H1 (cell line): Measurements from ENCODE around the gene TBX18. TPM values are rescaled to one million over a fixed set of nuclear protein-coding genes. Genes with fewer than 3 reads are reported as not detected.

Experiments used
- CTCF ChIA-PET: fragments of 300-600 bp; sonication (Branson Sonifier 250); formaldehyde crosslinking; loops from one replicate; lab custom pipeline; 2021; ENCODE audit not compliant: partially characterized antibody; lab: Charles Lee
- POLR2A ChIA-PET: fragments of 300-600 bp; sonication (Branson Sonifier 250); formaldehyde crosslinking; loops from one replicate; lab custom pipeline; 2021; ENCODE audit warnings: inconsistent platforms; ENCODE audit not compliant: partially characterized antibody; lab: Charles Lee
- DNase-seq, 2 experiments: peaks; one replicate each; pipeline versions ENCODE4 v3.0.0 to v3.0.0-alpha.2; 2010 to 2022; ENCODE audit warnings: low spot score in 2 of 2, low read depth in 1 of 2, mixed read lengths in 1 of 2
- FAIRE-seq: peaks from 2 replicates; lab custom pipeline; 2011; peaks lifted over from hg19 to GRCh38; lab: Jason Lieb, UNC
- H2AFZ ChIP-seq: 2 replicates; pipeline ENCODE4 v1.8.1; 2012; ENCODE audit warnings: low read length, inconsistent platforms
- H2AK5ac ChIP-seq: 2 replicates; pipeline ENCODE4 v1.6.1; 2013; ENCODE audit warnings: low read depth, low read length
- H2BK120ac ChIP-seq: replicated peaks from 2 replicates; pipeline ENCODE3; 2013; ENCODE audit warnings: low read depth, low read length, inconsistent platforms
- H2BK12ac ChIP-seq: 2 replicates; pipeline ENCODE4 v1.6.1; 2013; ENCODE audit warnings: low read depth, low read length
- H2BK15ac ChIP-seq: 2 replicates; pipeline ENCODE4 v1.6.1; 2013; ENCODE audit warnings: low read length
- H2BK20ac ChIP-seq: 2 replicates; pipeline ENCODE4 v1.6.1; 2013; ENCODE audit warnings: low read length
- H2BK5ac ChIP-seq: 2 replicates; pipeline ENCODE4 v1.6.1; 2013; ENCODE audit warnings: low read depth, low read length
- H3K14ac ChIP-seq: 2 replicates; pipeline ENCODE4 v1.6.1; 2013; ENCODE audit warnings: inconsistent platforms; ENCODE audit not compliant: insufficient read length
- H3K18ac ChIP-seq: 2 replicates; pipeline ENCODE4 v1.6.1; 2013; ENCODE audit warnings: low read length; ENCODE audit errors: extremely low read depth
- H3K23ac ChIP-seq: 2 replicates; pipeline ENCODE4 v1.6.1; 2013; ENCODE audit warnings: inconsistent platforms; ENCODE audit not compliant: insufficient read length
- H3K23me2 ChIP-seq: 2 replicates; pipeline ENCODE4 v1.6.1; 2013; ENCODE audit warnings: low read depth, low read length
- H3K27ac ChIP-seq: 2 replicates; pipeline ENCODE4 v1.6.1; 2011; ENCODE audit warnings: low read depth, low read length, inconsistent platforms
- H3K27me3 ChIP-seq, 4 experiments: replicated peaks in 1 of 4; 1 replicate in 1 of 4; 2 replicates in 3 of 4; pipeline versions ENCODE4 v1.6.1 to v1.8.1; 2011 to 2013; ENCODE audit warnings: low read length in 3 of 4, mild to moderate bottlenecking in 3 of 4, inconsistent platforms in 2 of 4, mixed read lengths in 2 of 4, moderate library complexity in 1 of 4; ENCODE audit not compliant: control insufficient read depth in 3 of 4, insufficient read depth in 3 of 4; ENCODE audit errors: extremely low read depth in 1 of 4
- H3K36me3 ChIP-seq, 4 experiments: 2 replicates each; pipeline versions ENCODE4 v1.6.1 to v1.8.1; 2011 to 2013; ENCODE audit warnings: mild to moderate bottlenecking in 4 of 4, low read length in 3 of 4, moderate library complexity in 2 of 4, control low read depth in 1 of 4, inconsistent platforms in 1 of 4; ENCODE audit not compliant: insufficient read depth in 4 of 4, control insufficient read depth in 2 of 4
- H3K4ac ChIP-seq: replicated peaks from 2 replicates; pipeline ENCODE3; 2013; ENCODE audit warnings: low read length, low read depth, mixed read lengths, inconsistent platforms; ENCODE audit not compliant: insufficient read length
- H3K4me1 ChIP-seq, 4 experiments: replicated peaks in 1 of 4; 1 replicate in 1 of 4; 2 replicates in 3 of 4; pipeline versions ENCODE4 v1.6.1 to v1.8.1; 2011 to 2013; ENCODE audit warnings: low read length in 3 of 4, inconsistent platforms in 2 of 4, mixed read lengths in 1 of 4; ENCODE audit not compliant: insufficient read depth in 4 of 4, control insufficient read depth in 3 of 4
- H3K4me2 ChIP-seq, 2 experiments: 2 replicates each; pipeline versions ENCODE4 v1.6.1 to v1.8.1; 2011 to 2013; ENCODE audit warnings: low read depth in 2 of 2, low read length in 2 of 2, control low read depth in 1 of 2, inconsistent platforms in 1 of 2, mild to moderate bottlenecking in 1 of 2; ENCODE audit not compliant: insufficient read depth in 1 of 2
- H3K4me3 ChIP-seq, 4 experiments: fragments of 200-600, 300-600 bp in 1 of 4; sonication (generic), shearing (Covaris generic), sonication (Bioruptor Twin) in 1 of 4; 2 replicates each; pipeline versions ENCODE4 v1.5.1 to v1.8.1; 2011 to 2016; ENCODE audit warnings: low read length in 4 of 4, low read depth in 3 of 4, control low read depth in 2 of 4, inconsistent platforms in 2 of 4, mild to moderate bottlenecking in 2 of 4, mixed read lengths in 1 of 4, moderate library complexity in 1 of 4; ENCODE audit not compliant: insufficient read depth in 2 of 4; ENCODE audit errors: extremely low read depth in 1 of 4
- H3K56ac ChIP-seq: replicated peaks from 2 replicates; pipeline ENCODE3; 2013; ENCODE audit warnings: low read depth, mild to moderate bottlenecking, mixed read lengths, low read length, inconsistent platforms; ENCODE audit not compliant: insufficient read length
- H3K79me1 ChIP-seq: 2 replicates; pipeline ENCODE4 v1.6.1; 2013; ENCODE audit warnings: low read depth, low read length, control low read depth
- H3K79me2 ChIP-seq, 2 experiments: 2 replicates each; pipeline versions ENCODE4 v1.6.1 to v1.8.1; 2012 to 2013; ENCODE audit warnings: low read length in 2 of 2, mild to moderate bottlenecking in 2 of 2, inconsistent platforms in 1 of 2; ENCODE audit not compliant: insufficient read depth in 2 of 2, control insufficient read depth in 1 of 2
- H3K9ac ChIP-seq, 4 experiments: replicated peaks in 1 of 4; 1 replicate in 1 of 4; 2 replicates in 3 of 4; pipeline versions ENCODE4 v1.6.1 to v1.8.1; 2011 to 2013; ENCODE audit warnings: low read depth in 3 of 4, low read length in 3 of 4, control low read depth in 2 of 4, mild to moderate bottlenecking in 2 of 4, moderate library complexity in 2 of 4, inconsistent platforms in 1 of 4; ENCODE audit errors: extremely low read depth in 1 of 4
- H3K9me3 ChIP-seq, 2 experiments: 2 replicates each; pipeline versions ENCODE4 v1.6.1 to v1.8.1; 2012 to 2013; ENCODE audit warnings: mild to moderate bottlenecking in 2 of 2, moderate library complexity in 2 of 2, control low read depth in 1 of 2, inconsistent platforms in 1 of 2, low read depth in 1 of 2, low read length in 1 of 2, mixed read lengths in 1 of 2; ENCODE audit not compliant: insufficient read depth in 2 of 2
- H4K20me1 ChIP-seq, 2 experiments: replicated peaks in 1 of 2; 2 replicates each; pipeline versions ENCODE3 to v1.8.1; 2011 to 2013; ENCODE audit warnings: inconsistent platforms in 2 of 2, low read length in 2 of 2, mild to moderate bottlenecking in 1 of 2; ENCODE audit not compliant: insufficient read depth in 2 of 2, control insufficient read depth in 1 of 2
- H4K5ac ChIP-seq: 2 replicates; pipeline ENCODE4 v1.6.1; 2013; ENCODE audit warnings: low read length, low read depth, mixed read lengths, inconsistent platforms; ENCODE audit not compliant: insufficient read length
- H4K8ac ChIP-seq: 2 replicates; pipeline ENCODE4 v1.8.0; 2013; ENCODE audit warnings: mild to moderate bottlenecking, moderate library complexity, low read length, inconsistent platforms; ENCODE audit not compliant: insufficient read depth; ENCODE audit errors: extremely low read depth
- H4K91ac ChIP-seq: replicated peaks from 2 replicates; pipeline ENCODE3; 2013; ENCODE audit warnings: low read length, mixed read lengths, inconsistent platforms; ENCODE audit not compliant: insufficient read length
- RAD21 ChIP-seq, 2 experiments: IDR thresholded peaks in 1 of 2; conservative IDR thresholded peaks in 1 of 2; 2 replicates each; pipeline ENCODE4 v1.6.1; 2011; ENCODE audit warnings: low read depth in 2 of 2, low read length in 2 of 2, improper control_type of control experiment in 1 of 2, inconsistent platforms in 1 of 2, mild to moderate bottlenecking in 1 of 2, moderate library complexity in 1 of 2
- TAF7 ChIP-seq: optimal IDR thresholded peaks from 2 replicates; pipeline ENCODE3; 2011; ENCODE audit warnings: low read depth, mild to moderate bottlenecking, inconsistent platforms, low read length, moderate library complexity, borderline replicate concordance
- TBP ChIP-seq: IDR thresholded peaks from 2 replicates; pipeline ENCODE4 v1.6.1; 2011; ENCODE audit warnings: low read depth, low read length, improper control_type of control experiment
- YY1 ChIP-seq: IDR thresholded peaks from 2 replicates; pipeline ENCODE4 v1.6.1; 2011; ENCODE audit warnings: low read depth, mild to moderate bottlenecking, low read length
- WGBS, 2 experiments: shearing (Covaris generic) in 1 of 2; methylation state at CpG; one replicate each; pipeline versions ENCODE4 v1.1.6 to v1.1.7; 2013 to 2015; ENCODE audit warnings: low lambda C conversion rate in 2 of 2, mixed read lengths in 2 of 2, inconsistent platforms in 1 of 2, low coverage in 1 of 2, missing lambda C conversion rate in 1 of 2; ENCODE audit not compliant: insufficient replicate concordance in 2 of 2, insufficient coverage in 1 of 2, insufficient read length in 1 of 2; ENCODE audit errors: extremely low coverage in 1 of 2, missing lambda C conversion rate in 1 of 2; 5-methylcytosine and 5-hydroxymethylcytosine counted together
- polyA plus RNA-seq, 7 experiments: library from polyadenylated mRNA; depleted of rRNA in 3 of 7; stranded (reverse) in 5 of 7; unstranded in 2 of 7; fragments of >200 nt in 5 of 7; fragments of 200-250 nt in 2 of 7; gene quantifications; 1 replicate in 5 of 7; 2 replicates in 1 of 7; 4 replicates in 1 of 7; pipeline versions ENCODE4 v1.2.1 to v1.2.3, GENCODE V29; 2011 to 2013; ENCODE audit warnings: missing spikeins in 2 of 7, mixed read lengths in 2 of 7
- total RNA-seq: library from RNA; stranded (reverse); fragmentation: NEBNext Ultra II Directional; extraction: Animal tissue kit (Norgen Biotek cat#: 25700); gene quantifications from 2 replicates; pipeline ENCODE4 v1.2.1, GENCODE V29; 2021

Gene TBX18
- total and polyA plus RNA-seq, 2 of the 8 experiments (the other 6 are each of a cell fraction or from before 2014, with no cell fraction given), result 0.02 TPM; not detected in 1

GRCh38 chr6:84774985-84775284, 10.5 kb upstream of the TBX18 start:
- POLR2A ChIA-PET, result interaction anchor here (0.8 kb wide), 1 partner anchor 9 kb away, joined by 3 read pairs; no protein-coding TSS in a partner anchor
- Histone ChIP-seq H4K20me1 (peaks cover 4 to 9% of the 10 kb centered on the region in 2 experiments), H3K9ac (no peak overlapping the region), H3K4me3 (peak overlapping the region in 1 of 4 experiments; percentile 75; a peak in 3 of 8 replicates), H3K23me2 (peaks cover 11% of the 10 kb centered on the region; the same call in 1 of the 2 replicates), H3K27ac (no peak overlapping the region), H3K79me1 (no peaks in the 10 kb centered on the region), H4K91ac (no peak overlapping the region), H2BK20ac (no peak overlapping the region), H3K4me1 (peaks cover 0 to 8% (median 2%) of the 10 kb centered on the region in 4 experiments; a peak in 2 of 7 replicates), H3K23ac (no peak overlapping the region), H3K36me3 (no peaks in the 10 kb centered on the region), H2AK5ac (no peak overlapping the region), H3K18ac (no peak overlapping the region), H3K14ac (no peak overlapping the region), H4K8ac (0 out of 2 replicates have a peak overlapping the region, but pooled peaks have one; percentile 53), H3K4me2 (peak overlapping the region; percentile 52 to 84), H2BK5ac (no peak overlapping the region), H2BK12ac (no peak overlapping the region), H3K9me3 (no peaks in the 10 kb centered on the region), H3K79me2 (no peaks in the 10 kb centered on the region), H2BK15ac (no peak overlapping the region), H3K4ac (no peak overlapping the region), H2AFZ (peak overlapping the region; percentile 71; the same call in 1 of the 2 replicates), H4K5ac (no peak overlapping the region), H3K27me3 (peaks cover 43 to 73% (median 59%) of the 10 kb centered on the region in 4 experiments), H3K56ac (no peak overlapping the region), H2BK120ac (no peak overlapping the region)
- WGBS, 2 experiments, result 10% methylated on average over 14 of the region's 14 CpGs; no CpG with 5 or more reads in 1 of the 2 experiments
- FAIRE-seq (no peak), DNase-seq (no peak)
- CTCF ChIA-PET, result interaction anchor here (0.7 to 4.3 kb wide), 33 partner anchors 8 to 885 kb away, joined by 3 to 29 read pairs (median 4); partner anchors contain the start of gene TBX18
- TF ChIP-seq TAF7 (no peak), YY1 (no peak), TBP (peak; percentile 67; the same call in 1 of the 2 replicates), RAD21 (IDR thresholded peaks at IDR 0.05 in 1 of 2, conservative IDR thresholded peaks at IDR 0.05 in 1 of 2; ENCODE audit: low read depth in 2 of 2, low read length in 2 of 2) (peak in 1 of 2 experiments; percentile 0; a peak in 1 of 4 replicates)
